HG02763 (cell line): ENCODE data around the gene RAMP1.
"Not testable (repeated sequence)": the region's sequence is repeated elsewhere in the genome, so short reads cannot be mapped to it uniquely, and the experiment has no call there.

Source experiments
- ATAC-seq: cut with Tn5 transposase; IDR thresholded peaks from one replicate; pipeline ENCODE4 v1.9.1; 2021; ENCODE audit warnings: mild to moderate bottlenecking, moderate library complexity; ENCODE audit not compliant: unreplicated experiment

Gene RAMP1

GRCh38 chr2:237863102-237863511 is 3.7 kb downstream of the RAMP1 start:
- ATAC-seq, result no peak

DNA sequence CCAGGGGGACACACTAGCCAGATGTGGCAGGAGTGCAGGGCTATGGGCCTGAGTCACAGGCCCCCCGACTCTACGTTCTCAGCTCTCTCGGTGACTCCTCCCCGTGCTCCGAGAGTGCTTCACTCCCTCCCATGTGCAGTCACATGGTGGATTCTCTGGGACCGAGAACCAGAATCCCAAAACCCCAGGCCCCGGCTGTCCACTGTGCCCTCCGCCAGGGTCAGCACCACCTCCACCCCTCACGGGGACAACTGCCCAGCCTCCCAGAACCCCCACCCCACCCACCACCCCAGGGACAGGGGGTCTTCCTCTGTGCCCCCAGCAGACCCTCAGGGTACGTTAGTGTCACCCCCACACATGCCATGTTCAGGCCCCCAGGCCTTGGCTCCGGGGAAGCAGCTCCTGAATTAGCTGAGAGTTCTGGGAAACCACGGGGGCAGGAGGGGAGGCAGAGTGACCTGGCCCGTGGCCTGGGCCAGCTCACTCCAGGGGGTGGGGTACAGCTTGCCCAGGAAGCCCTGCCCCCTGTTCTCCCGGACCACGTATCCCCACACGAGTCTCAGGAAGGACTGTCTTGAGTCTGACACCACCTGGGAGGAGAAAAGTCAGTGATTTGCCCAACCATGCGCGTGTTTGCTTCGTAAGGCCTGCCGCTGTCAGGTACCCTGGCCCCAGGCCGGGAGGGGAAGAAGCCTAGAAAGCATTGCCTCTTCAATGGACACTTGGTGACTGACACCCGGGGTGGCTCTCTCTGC is 4.4 kb downstream of the RAMP1 start:
- no peak for ATAC-seq

- no peak for ATAC-seq
Observed at GRCh38 chr2:237864444-237864931, 5.1 kb downstream of the RAMP1 start.

DNA sequence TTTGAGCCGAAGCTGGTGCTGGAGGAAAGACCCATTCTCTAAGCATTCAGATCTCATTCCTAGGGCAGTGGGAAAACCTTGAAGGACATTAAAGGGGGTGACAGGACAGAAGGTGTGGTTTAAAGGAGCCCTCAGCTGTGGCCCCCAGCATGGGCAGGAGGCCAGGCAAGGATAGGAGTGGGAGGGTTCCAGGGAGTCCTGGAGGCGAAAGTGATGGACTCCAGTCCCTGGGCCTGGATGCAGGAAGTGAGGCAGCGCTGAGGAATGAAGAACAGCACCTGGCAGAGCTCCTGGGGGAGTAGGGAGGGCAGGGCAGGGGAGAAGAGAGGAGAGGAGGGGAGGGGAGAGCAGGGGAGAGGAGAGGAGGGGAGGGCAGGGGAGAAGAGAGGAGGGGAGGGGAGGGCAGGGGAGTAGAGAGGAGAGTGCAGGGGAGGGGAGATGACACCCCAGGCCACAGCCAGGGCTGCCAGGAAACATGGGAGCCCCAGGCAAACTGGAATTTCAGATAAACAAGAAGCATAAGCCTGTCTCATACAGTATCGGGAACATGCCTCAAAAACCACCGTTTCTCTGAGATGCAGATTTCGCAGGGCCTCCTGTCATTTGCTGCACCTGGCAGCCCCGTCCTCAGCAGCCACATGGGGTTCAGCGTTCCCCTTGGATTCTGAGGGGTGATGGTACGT is 5.7 kb downstream of the RAMP1 start:
- no peak for ATAC-seq

DNA sequence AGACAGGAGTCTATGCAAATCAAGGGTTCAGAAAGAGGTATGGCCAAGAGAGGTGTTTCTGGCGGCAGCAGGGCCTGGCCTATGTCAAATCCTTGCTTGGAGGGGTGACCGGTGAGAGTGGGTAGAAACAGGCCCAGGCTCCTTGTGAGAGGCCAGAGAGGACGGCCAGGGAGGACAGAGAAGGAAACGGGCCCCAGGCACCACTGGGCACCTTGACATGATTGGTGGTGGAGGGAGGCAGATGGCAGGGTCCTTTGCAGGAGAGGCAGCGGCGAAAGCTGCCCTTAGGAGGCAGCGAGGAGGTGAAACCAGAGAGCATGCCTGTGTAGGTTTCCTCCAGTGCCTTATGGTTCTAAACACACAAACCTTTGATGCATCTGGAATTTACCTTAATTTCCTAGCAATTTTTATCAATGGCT is 6.2 kb downstream of the RAMP1 start:
- no peak for ATAC-seq

DNA sequence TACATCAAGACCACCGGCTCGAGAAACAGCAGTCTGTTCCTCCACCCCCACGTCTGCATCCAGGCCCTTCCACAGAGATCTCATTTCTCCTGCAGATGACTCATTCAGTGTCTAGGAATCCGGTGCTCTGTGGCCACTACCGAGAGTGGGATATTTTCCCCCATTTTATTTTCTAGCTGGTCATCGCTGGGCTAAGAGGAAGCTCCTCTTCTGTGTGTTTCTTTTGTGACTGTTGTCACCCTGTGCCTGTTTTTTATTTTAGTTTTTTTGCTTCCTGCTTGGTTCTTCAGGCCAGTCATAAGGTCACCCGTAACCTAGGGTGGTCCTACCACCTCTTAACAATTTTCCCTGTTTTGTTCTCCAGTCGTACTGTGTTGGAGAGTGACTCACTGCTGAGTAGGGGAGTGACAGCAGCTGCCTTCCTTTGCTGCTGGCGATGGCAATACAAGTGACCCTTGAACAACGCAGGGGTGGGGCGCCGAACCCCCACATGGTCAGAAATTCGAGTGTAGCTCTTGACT is 6.7 kb downstream of the RAMP1 start:
- ATAC-seq, result no peak

- ATAC-seq, result no peak
Observed at GRCh38 chr2:237867465-237867864, 8.0 kb downstream of the RAMP1 start.

DNA sequence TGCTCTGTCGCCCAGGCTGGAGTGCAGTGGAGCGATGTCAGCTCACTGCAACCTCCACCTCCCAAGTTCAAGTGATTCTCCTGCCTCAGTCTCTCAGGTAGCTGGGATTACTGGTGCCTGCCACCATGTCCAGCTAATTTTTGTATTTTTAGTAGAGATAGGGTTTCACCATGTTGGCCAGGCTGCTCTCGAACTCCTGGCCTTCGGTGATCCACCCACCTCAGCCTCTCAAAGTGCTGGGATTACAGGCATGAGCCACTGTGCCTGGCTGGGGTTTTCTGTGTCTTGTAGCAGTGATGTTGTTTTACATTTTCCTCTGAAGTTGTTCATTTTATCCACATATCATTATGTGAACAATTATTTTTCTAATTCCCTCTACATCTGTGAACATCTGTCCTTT is 8.7 kb downstream of the RAMP1 start:
- not testable (repeated sequence) for ATAC-seq

- ATAC-seq, result no peak
Observed at GRCh38 chr2:237868631-237869342, 9.4 kb downstream of the RAMP1 start.

GRCh38 chr2:237869343-237870102 is 10.1 kb downstream of the RAMP1 start:
- ATAC-seq, result no peak

DNA sequence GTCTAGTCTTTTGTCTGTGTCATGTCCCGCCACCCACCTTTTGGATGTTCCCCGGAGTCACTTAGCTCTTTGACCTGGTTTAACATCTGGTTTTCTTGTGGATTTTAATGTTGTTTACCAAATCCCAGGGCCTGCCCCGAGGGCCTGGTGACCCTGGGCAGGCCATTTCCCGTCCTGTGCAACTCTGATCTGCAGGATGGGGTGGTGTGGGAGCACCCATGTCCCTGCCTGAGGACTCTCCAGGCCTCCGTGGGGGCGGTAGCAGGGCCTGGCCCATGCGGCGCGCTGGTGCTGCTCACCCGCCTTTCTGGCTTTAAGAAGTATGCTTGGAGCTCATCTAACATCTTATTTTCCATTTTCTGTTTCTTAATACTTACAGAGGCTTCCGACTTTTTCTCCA is 10.7 kb downstream of the RAMP1 start:
- ATAC-seq, result no peak

DNA sequence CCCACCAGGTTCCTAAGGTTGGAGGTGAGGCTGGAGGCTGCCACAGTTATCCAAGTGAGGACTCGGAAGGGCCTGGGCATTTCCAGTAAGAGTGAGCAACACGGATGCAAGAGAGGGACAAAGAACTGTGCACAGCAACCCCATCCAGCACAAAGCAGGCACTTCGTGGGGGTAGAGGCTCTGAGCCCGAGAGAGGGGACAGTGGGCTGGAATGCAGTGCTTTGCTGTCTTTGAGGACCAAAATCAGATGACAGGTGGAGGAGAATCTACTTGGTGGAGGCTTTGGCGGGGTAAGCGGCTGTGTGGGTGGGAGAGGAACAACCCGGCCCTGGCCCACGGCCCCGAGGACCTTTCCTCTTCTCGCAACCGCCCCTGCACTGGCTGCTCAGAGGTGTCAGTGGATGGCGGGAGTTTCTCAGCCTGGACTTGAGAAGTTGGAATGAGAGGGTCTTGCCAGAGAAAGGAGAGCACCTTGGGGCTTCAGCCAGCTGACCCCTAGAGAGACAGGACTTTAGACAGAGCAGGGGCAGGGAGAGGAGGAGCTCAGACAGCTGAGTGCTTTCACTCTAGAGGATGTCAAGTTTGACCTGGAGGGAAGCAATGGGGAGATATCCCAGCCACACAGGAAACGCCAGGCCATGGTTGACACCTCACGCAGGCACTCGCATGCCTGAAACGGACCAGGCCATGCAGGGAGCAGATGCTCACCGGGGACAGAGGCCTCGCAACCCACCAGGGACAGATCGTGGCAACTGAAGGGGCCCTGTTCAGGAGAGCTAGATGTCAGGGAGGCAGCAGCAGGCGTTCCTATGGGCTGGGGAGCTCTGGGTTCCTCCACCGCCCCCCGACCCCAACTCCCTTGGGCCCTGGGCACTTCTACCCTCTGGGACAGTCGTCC is 11.6 kb downstream of the RAMP1 start:
- no peak for ATAC-seq

DNA sequence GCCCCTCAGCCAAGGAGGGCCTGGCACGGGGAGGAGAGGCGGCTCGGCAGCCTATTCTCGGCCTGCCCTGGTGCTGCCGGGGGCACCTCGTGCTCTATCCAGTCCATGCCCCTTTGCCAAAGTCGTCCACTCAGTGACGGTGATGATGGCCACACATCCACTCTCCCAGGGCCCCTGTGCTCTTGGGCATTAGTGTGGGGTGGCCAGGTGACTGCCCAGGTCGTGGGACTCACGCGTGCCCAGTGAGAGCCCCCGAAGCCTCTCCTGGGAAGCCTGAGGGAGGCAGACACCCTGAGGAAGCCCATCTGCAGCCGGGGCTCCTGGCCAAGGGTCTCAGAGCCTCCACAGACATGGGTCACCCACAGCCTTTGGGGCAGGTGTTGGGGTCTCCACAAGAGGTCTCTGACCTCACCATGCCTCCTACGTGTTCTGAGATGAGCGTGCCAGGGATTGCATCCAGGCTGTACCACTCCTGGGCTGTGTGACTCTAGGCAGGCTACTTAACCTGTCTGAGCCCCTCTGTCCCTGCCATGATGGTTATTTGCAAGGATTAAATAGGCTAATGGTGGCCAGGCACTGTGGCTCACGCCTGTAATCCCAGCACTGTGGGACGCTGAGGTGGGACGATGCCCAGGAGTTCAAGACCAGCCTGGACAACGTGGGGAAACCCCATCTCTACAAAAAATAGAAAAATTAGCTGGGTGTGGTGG is 12.9 kb downstream of the RAMP1 start:
- ATAC-seq, result no peak

- ATAC-seq, result no peak
Observed at GRCh38 chr2:237873421-237873831, 14.0 kb downstream of the RAMP1 start.

DNA sequence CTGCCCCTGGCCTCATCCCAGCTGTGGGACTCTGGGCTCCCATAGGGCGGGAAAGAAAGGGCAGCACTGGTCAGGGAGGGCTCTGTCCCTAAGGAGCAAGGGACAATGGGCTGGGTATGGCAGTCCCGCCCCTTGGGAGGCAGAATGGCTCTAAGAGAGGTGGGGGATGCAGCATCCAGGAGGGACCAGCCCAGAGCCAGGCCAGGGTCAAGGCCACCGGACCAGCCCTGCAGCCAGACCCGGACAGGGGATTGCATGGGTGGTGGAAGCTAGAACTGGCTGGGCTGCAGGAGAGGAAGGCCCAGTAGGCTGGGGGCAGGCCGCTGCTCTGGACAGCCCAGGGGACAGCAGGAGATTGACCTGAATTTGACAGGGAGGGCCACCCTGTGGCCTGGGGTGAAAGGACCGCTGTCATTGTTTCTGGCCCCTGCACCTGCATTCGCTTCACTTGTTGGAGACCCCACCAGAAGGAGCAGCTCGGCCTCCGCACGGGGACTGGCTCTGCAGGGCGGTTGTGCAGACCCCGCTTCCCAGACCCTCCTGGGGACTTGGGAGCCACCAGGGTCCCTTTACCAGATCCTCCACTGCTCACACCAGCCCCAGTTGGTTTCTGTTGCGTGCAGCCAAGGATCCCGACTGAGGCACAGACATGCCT is 14.6 kb downstream of the RAMP1 start:
- no peak for ATAC-seq

GRCh38 chr2:237874585-237875161 is 15.2 kb downstream of the RAMP1 start:
- no peak for ATAC-seq

GRCh38 chr2:237875256-237876060 is 16.0 kb downstream of the RAMP1 start:
- no peak for ATAC-seq
